H1 (cell line): ENCODE measurements around the gene EPHB3. TPM values are rescaled to one million over a fixed set of nuclear protein-coding genes. Genes with fewer than 3 reads are reported as not detected.

Experiments used
- ASH2L ChIP-seq: fragments of 200-600, 300-600 bp; sonication (generic); IDR thresholded peaks from one replicate; pipeline ENCODE4 v1.7.1; 2017; ENCODE audit warnings: low read length
- CBX5 ChIP-seq: fragments of 300-800, 300-1000 bp; sonication (generic); IDR thresholded peaks from 2 replicates; pipeline ENCODE4 v1.7.1; 2016; ENCODE audit warnings: antibody characterized with exemption, low read length, low read depth
- CBX8 ChIP-seq: fragments of 300-800, 300-1000 bp; sonication (generic); IDR thresholded peaks from 2 replicates; pipeline ENCODE4 v1.7.1; 2016; ENCODE audit warnings: low read depth, low read length, borderline replicate concordance
- CEBPB ChIP-seq: IDR thresholded peaks from 2 replicates; pipeline ENCODE4 v1.6.1; 2012; ENCODE audit warnings: low read depth, low read length
- CTCF ChIP-seq, 3 experiments: IDR thresholded peaks; 1 replicate in 2 of 3; 2 replicates in 1 of 3; pipeline versions ENCODE4 v1.5.1 to v1.6.1; 2011; ENCODE audit warnings: low read length in 3 of 3, mild to moderate bottlenecking in 3 of 3, inconsistent platforms in 2 of 3, low read depth in 1 of 3, moderate library complexity in 1 of 3; ENCODE audit not compliant: insufficient read depth in 1 of 3; ENCODE audit errors: control extremely low read depth in 1 of 3
- EZH2 ChIP-seq: fragments of 200-600 bp; sonication (generic); IDR thresholded peaks from 2 replicates; pipeline ENCODE4 v1.7.1; 2012; ENCODE audit warnings: low read depth, mild to moderate bottlenecking, moderate library complexity, low read length, inconsistent platforms; ENCODE audit not compliant: severe bottlenecking
- GABPA ChIP-seq: IDR thresholded peaks from 2 replicates; pipeline ENCODE4 v1.6.1; 2011; ENCODE audit warnings: mild to moderate bottlenecking, low read length, moderate library complexity, borderline replicate concordance; ENCODE audit not compliant: insufficient read depth
- KDM4A ChIP-seq: IDR thresholded peaks from one replicate; pipeline ENCODE4 v1.7.1; 2012; ENCODE audit warnings: low read depth, mild to moderate bottlenecking, moderate library complexity, low read length, inconsistent platforms; ENCODE audit not compliant: severe bottlenecking
- MAFK ChIP-seq: IDR thresholded peaks from 2 replicates; pipeline ENCODE4 v1.6.1; 2012; ENCODE audit warnings: low read depth, mild to moderate bottlenecking, improper control_type of control experiment, low read length
- RFX5 ChIP-seq: IDR thresholded peaks from 2 replicates; pipeline ENCODE4 v1.6.1; 2011; ENCODE audit warnings: low read depth, low read length, improper control_type of control experiment, borderline replicate concordance
- SIRT6 ChIP-seq: IDR thresholded peaks from one replicate; pipeline ENCODE4 v1.7.1; 2012; ENCODE audit warnings: low read length, inconsistent platforms
- SP1 ChIP-seq: IDR thresholded peaks from 2 replicates; pipeline ENCODE4 v1.6.1; 2011; ENCODE audit warnings: low read depth, low read length
- SP4 ChIP-seq: IDR thresholded peaks from 2 replicates; pipeline ENCODE4 v1.6.1; 2012; ENCODE audit warnings: low read length, inconsistent platforms
- SRF ChIP-seq: IDR thresholded peaks from 2 replicates; pipeline ENCODE4 v1.6.1; 2011; ENCODE audit warnings: mild to moderate bottlenecking, low read depth, low read length, moderate library complexity
- SUZ12 ChIP-seq: fragments of 200-600 bp; sonication (generic); IDR thresholded peaks from 2 replicates; pipeline ENCODE4 v1.6.1; 2012; ENCODE audit warnings: mild to moderate bottlenecking, inconsistent platforms, low read length, moderate library complexity, mixed read lengths
- TAF1 ChIP-seq: IDR thresholded peaks from 2 replicates; pipeline ENCODE4 v1.6.1; 2011; ENCODE audit warnings: mild to moderate bottlenecking, low read depth, low read length
- TCF12 ChIP-seq: IDR thresholded peaks from 2 replicates; pipeline ENCODE4 v1.6.1; 2011; ENCODE audit warnings: low read depth, mild to moderate bottlenecking, low read length
- TEAD4 ChIP-seq: IDR thresholded peaks from 2 replicates; pipeline ENCODE4 v1.6.1; 2012; ENCODE audit warnings: low read depth, low read length, inconsistent platforms, mixed read lengths
- YY1 ChIP-seq: IDR thresholded peaks from 2 replicates; pipeline ENCODE4 v1.6.1; 2011; ENCODE audit warnings: low read depth, mild to moderate bottlenecking, low read length
- ZNF274 ChIP-seq: IDR thresholded peaks from 2 replicates; pipeline ENCODE4 v1.7.0; 2012; ENCODE audit warnings: low read length, borderline replicate concordance; ENCODE audit errors: extremely low read depth
- polyA plus RNA-seq, 7 experiments: library from polyadenylated mRNA; depleted of rRNA in 3 of 7; stranded (reverse) in 5 of 7; unstranded in 2 of 7; fragments of >200 nt in 5 of 7; fragments of 200-250 nt in 2 of 7; gene quantifications; 1 replicate in 5 of 7; 2 replicates in 1 of 7; 4 replicates in 1 of 7; pipeline versions ENCODE4 v1.2.1 to v1.2.3, GENCODE V29; 2011 to 2013; ENCODE audit warnings: missing spikeins in 2 of 7, mixed read lengths in 2 of 7
- total RNA-seq: library from RNA; stranded (reverse); fragmentation: NEBNext Ultra II Directional; extraction: Animal tissue kit (Norgen Biotek cat#: 25700); gene quantifications from 2 replicates; pipeline ENCODE4 v1.2.1, GENCODE V29; 2021
- TF ChIP-seq, protein P1 (sequence below): IDR thresholded peaks from 2 replicates; pipeline ENCODE4 v1.6.1; 2012; ENCODE audit warnings: low read length, inconsistent platforms

EPHB3 gene
- total and polyA plus RNA-seq, 2 of the 8 experiments (the other 6 are each of a cell fraction or from before 2014, with no cell fraction given) = 0.41 to 0.91 TPM

DNA sequence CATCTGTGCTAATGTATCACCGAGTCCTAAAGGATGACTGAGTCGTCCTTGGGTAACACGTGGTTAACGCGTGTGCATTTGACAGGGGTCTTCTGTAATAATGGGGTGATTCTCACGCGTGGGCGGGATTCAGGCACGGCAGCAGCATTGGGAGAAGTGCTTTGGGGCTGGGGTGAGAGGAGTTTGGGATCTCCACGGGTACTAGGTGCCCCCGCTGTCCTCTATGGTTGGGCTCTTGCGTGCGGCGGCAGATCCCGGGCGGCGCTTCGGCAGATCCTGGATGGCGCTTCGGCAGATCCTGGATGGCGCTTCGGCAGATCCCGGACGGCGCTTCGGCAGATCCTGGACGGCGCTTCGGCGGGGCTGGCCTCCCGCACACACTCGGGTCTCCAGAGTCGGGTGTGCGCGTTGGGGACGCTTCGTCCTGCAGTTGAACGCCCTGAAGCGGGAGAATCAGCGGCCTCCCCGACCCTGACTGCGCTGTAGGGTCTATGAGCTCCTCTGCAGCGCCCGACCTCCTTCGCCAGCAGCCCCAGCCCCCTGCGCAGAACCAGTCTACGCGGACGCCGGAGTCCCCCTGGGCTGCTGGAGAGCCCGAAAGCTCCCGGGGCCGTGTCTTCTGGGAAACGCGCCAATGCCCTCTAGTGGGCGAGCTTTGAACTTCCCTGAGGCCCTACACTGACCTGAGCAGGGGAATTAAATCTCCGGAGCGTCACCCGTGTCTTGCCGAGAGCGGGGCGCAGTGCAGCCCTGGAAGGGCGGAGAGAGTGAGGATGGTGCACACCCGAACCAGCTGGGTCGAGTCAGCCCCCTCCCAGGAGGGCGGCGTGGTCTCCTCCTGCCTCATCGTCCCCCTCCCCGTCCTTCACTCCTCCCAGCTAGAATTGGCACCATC, 48.1 kb upstream of the EPHB3 start (continued):
- TF ChIP-seq CTCF (IDR thresholded peaks at IDR 0.05; ENCODE audit: control extremely low read depth in 1 of 3, insufficient read depth in 1 of 3, low read depth in 1 of 3, low read length in 3 of 3) (peak; percentile 75 to 86 (median 79)), TAF1 (peak; percentile 15; the same call in 1 of the 2 replicates), EZH2 (peak; percentile 68), CBX5 (no peak), SRF (no peak), SP1 (no peak), YY1 (0 out of 2 replicates have a peak, but pooled peaks have one; percentile 26), KDM4A (peak; percentile 96), ASH2L (peak; percentile 84), SP4 (no peak), CEBPB (no peak), TEAD4 (no peak), RFX5 (no peak), CBX8 (no peak), TCF12 (no peak), ZNF274 (no peak), SIRT6 (no peak), GABPA (no peak), MAFK (no peak), SUZ12 (peak; percentile 56)
- TF ChIP-seq, protein P1, sequence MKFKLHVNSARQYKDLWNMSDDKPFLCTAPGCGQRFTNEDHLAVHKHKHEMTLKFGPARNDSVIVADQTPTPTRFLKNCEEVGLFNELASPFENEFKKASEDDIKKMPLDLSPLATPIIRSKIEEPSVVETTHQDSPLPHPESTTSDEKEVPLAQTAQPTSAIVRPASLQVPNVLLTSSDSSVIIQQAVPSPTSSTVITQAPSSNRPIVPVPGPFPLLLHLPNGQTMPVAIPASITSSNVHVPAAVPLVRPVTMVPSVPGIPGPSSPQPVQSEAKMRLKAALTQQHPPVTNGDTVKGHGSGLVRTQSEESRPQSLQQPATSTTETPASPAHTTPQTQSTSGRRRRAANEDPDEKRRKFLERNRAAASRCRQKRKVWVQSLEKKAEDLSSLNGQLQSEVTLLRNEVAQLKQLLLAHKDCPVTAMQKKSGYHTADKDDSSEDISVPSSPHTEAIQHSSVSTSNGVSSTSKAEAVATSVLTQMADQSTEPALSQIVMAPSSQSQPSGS = no peak
